B cell (primary cell): ENCODE data around the gene ATP6V1G2. TPM values are rescaled to one million over a fixed set of nuclear protein-coding genes. Genes with fewer than 3 reads are reported as not detected.

Experiments used
- ATAC-seq: fragments of 200-7000 bp; cut with Tn5 transposase; one replicate; pipeline ENCODE4 v1.10.0; 2021; ENCODE audit warnings: low read depth, mild to moderate bottlenecking, moderate number of reproducible peaks, moderate library complexity
- CTCF ChIA-PET: fragments of 350-600 bp; sonication (Branson Sonifier 250); formaldehyde crosslinking; loops from one replicate; lab custom pipeline; 2021; ENCODE audit warnings: antibody characterized with exemption, inconsistent platforms; lab: Charles Lee
- POLR2A ChIA-PET: fragments of 350-600 bp; sonication (Branson Sonifier 250); formaldehyde crosslinking; loops from one replicate; lab custom pipeline; 2021; ENCODE audit warnings: antibody characterized with exemption; lab: Charles Lee
- DNase-seq: peaks from one replicate; pipeline ENCODE4 v3.0.0; 2013
- H2AFZ ChIP-seq: 2 replicates; pipeline ENCODE4 v1.6.1; 2012; ENCODE audit warnings: mild to moderate bottlenecking, low read depth, low read length; ENCODE audit not compliant: insufficient read depth, poor library complexity, severe bottlenecking
- H3K27ac ChIP-seq, 2 donors: 1 replicate in 1 of 2; 2 replicates in 1 of 2; pipeline ENCODE4 v1.5.1; 2012 to 2013; ENCODE audit warnings: low read length in 2 of 2, mild to moderate bottlenecking in 2 of 2, moderate library complexity in 1 of 2
- H3K27me3 ChIP-seq, 4 experiments: fragments of 200-600 bp in 1 of 4; sonication (generic) in 1 of 4; replicated peaks in 1 of 4; 1 replicate in 2 of 4; 2 replicates in 2 of 4; pipeline versions ENCODE4 v1.6.1 to v1.7.0; 2013 to 2016; ENCODE audit warnings: low read length in 3 of 4, mild to moderate bottlenecking in 2 of 4, mixed read lengths in 1 of 4, moderate library complexity in 1 of 4; ENCODE audit not compliant: insufficient read depth in 4 of 4, control insufficient read depth in 3 of 4; ENCODE audit errors: control extremely low read depth in 1 of 4
- H3K36me3 ChIP-seq, 2 experiments: replicated peaks in 1 of 2; 1 replicate in 1 of 2; 2 replicates in 1 of 2; pipeline versions ENCODE4 v1.6.1 to v1.7.1; 2013; ENCODE audit warnings: low read length in 1 of 2; ENCODE audit not compliant: insufficient read depth in 2 of 2, control insufficient read depth in 1 of 2; ENCODE audit errors: control extremely low read depth in 1 of 2, extremely low read depth in 1 of 2
- H3K4me1 ChIP-seq, 2 donors: fragments of 200-600 bp in 1 of 2; sonication (generic) in 1 of 2; 1 replicate in 1 of 2; 2 replicates in 1 of 2; pipeline versions ENCODE4 v1.5.1 to v1.6.1; 2013 to 2017; ENCODE audit warnings: low read length in 2 of 2; ENCODE audit not compliant: control insufficient read depth in 2 of 2, insufficient read depth in 2 of 2
- H3K4me2 ChIP-seq: replicated peaks from 2 replicates; pipeline ENCODE3; 2012; ENCODE audit warnings: mild to moderate bottlenecking, low read depth, low read length; ENCODE audit not compliant: poor library complexity, severe bottlenecking
- H3K4me3 ChIP-seq, 5 experiments: fragments of 200-600 bp in 1 of 5; sonication (generic) in 1 of 5; 1 replicate in 3 of 5; 2 replicates in 2 of 5; pipeline versions ENCODE4 v1.5.1 to v1.7.0; 2011 to 2016; ENCODE audit warnings: low read length in 4 of 5, mild to moderate bottlenecking in 4 of 5, low read depth in 2 of 5, control low read depth in 1 of 5, moderate library complexity in 1 of 5; ENCODE audit not compliant: insufficient read depth in 1 of 5; ENCODE audit errors: control extremely low read depth in 1 of 5, extremely low read depth in 1 of 5
- H3K79me2 ChIP-seq: fragments of 200-600 bp; sonication (generic); one replicate; pipeline ENCODE4 v1.6.0; 2016; ENCODE audit warnings: low read length; ENCODE audit not compliant: control insufficient read depth, insufficient read depth
- H3K9ac ChIP-seq: fragments of 200-600 bp; sonication (generic); 2 replicates; pipeline ENCODE4 v1.6.1; 2017; ENCODE audit warnings: mild to moderate bottlenecking, low read length, moderate library complexity
- H3K9me3 ChIP-seq, 3 donors: one replicate each; pipeline versions ENCODE4 v1.6.1 to v1.7.1; 2013; ENCODE audit warnings: low read length in 2 of 3; ENCODE audit not compliant: control insufficient read depth in 2 of 3, insufficient read depth in 1 of 3; ENCODE audit errors: control extremely low read depth in 1 of 3
- H4K20me1 ChIP-seq: 2 replicates; pipeline ENCODE4 v1.6.0; 2012; ENCODE audit warnings: mild to moderate bottlenecking, low read length; ENCODE audit not compliant: insufficient read depth, control insufficient read depth, poor library complexity, severe bottlenecking
- H3K27ac Mint-ChIP-seq: one replicate; pipeline ENCODE4 v1.8.0; 2021; ENCODE audit warnings: mixed read lengths
- H3K27me3 Mint-ChIP-seq: one replicate; pipeline ENCODE4 v1.8.0; 2021; ENCODE audit warnings: mixed read lengths
- H3K4me1 Mint-ChIP-seq: one replicate; pipeline ENCODE4 v1.8.0; 2021; ENCODE audit warnings: mixed read lengths
- H3K4me3 Mint-ChIP-seq: one replicate; pipeline ENCODE4 v1.8.0; 2021; ENCODE audit warnings: mixed read lengths
- H3K9me3 Mint-ChIP-seq: one replicate; pipeline ENCODE4 v1.8.0; 2022; ENCODE audit warnings: mixed read lengths; ENCODE audit not compliant: insufficient read depth
- CTCF ChIP-seq: fragments of 200-600 bp; IDR thresholded peaks from one replicate; pipeline ENCODE4 v1.8.0; 2022; ENCODE audit warnings: antibody characterized with exemption, mild to moderate bottlenecking
- EZH2 ChIP-seq: IDR thresholded peaks from 2 replicates; pipeline ENCODE4 v1.6.1; 2012; ENCODE audit warnings: borderline replicate concordance, low read depth, mild to moderate bottlenecking, moderate library complexity, low read length; ENCODE audit not compliant: insufficient read depth, poor library complexity, severe bottlenecking
- WGBS: methylation state at CpG from one replicate; pipeline ENCODE4 v1.1.5; 2013; ENCODE audit warnings: missing lambda C conversion rate; ENCODE audit not compliant: insufficient coverage; 5-methylcytosine and 5-hydroxymethylcytosine counted together
- intact Hi-C: fragments of 100-400 bp; cut with micrococcal nuclease; formaldehyde crosslinking; loops from one replicate; pipeline ENCODE4 v1.10.0; 2022
- polyA plus RNA-seq: library from polyadenylated mRNA; depleted of rRNA; stranded (reverse); fragments of >200 nt; gene quantifications from 2 replicates; pipeline ENCODE4 v1.2.3, GENCODE V29; 2012
- total RNA-seq, 2 donors: library from RNA; stranded (reverse); fragments of 120-200 nt in 1 of 2; gene quantifications; 1 replicate in 1 of 2; 2 replicates in 1 of 2; pipeline versions ENCODE4 v1.2.3 to v1.2.4, GENCODE V29; 2013 to 2022

ATP6V1G2 gene
- total and polyA plus RNA-seq, 2 donors (not counting 1 experiment from before 2014, with no cell fraction given) = 3.3 to 4.5 TPM

GRCh38 chr6:31575952-31576685 lies 29.7 kb upstream of the ATP6V1G2 start:
- Mint-ChIP-seq H3K4me3 (peak overlapping the region; percentile 89), H3K27me3 (no peaks in the 10 kb centered on the region), H3K27ac (peak overlapping the region; percentile 93), H3K9me3 (no peaks in the 10 kb centered on the region), H3K4me1 (peaks cover 91% of the 10 kb centered on the region)
- H3K9ac ChIP-seq = peak overlapping the region; percentile 74
- H3K36me3 ChIP-seq = peaks cover 2 to 35% of the 10 kb centered on the region in 2 experiments
- DNase-seq = peak; percentile 71
- peaks cover 26% of the 10 kb centered on the region for H4K20me1 ChIP-seq
- no peaks in the 10 kb centered on the region for H3K27me3 ChIP-seq
- peak overlapping the region; percentile 74 to 87 (median 77) for H3K4me3 ChIP-seq
- ChIA-PET POLR2A (interaction anchor here (0.5 to 42.6 kb wide), 7 partner anchors 9 to 1060 kb away, joined by 3 to 1450 read pairs (median 7); partner anchors contain the start of genes ATP6V1G2, LST1, LTA and LTB), CTCF (interaction anchor here (0.7 to 35.3 kb wide), 9 partner anchors 7 to 354 kb away, joined by 3 to 2241 read pairs (median 8); partner anchors contain the start of genes ATP6V1G2, LST1, LTA and LTB)
- TF ChIP-seq CTCF (no peak), EZH2 (no peak)
- peaks cover 74 to 95% of the 10 kb centered on the region in 2 donors for H3K4me1 ChIP-seq
- H3K79me2 ChIP-seq = peaks cover 93% of the 10 kb centered on the region
- intact Hi-C loops = loop anchor here (1.0 kb wide), 1 partner anchor 8 kb away; no protein-coding TSS in a partner anchor
- peak overlapping the region; percentile 36 for H2AFZ ChIP-seq
- H3K27ac ChIP-seq = peak overlapping the region; percentile 77 to 89
- peak; percentile 9 for ATAC-seq
- 40% methylated on average over 5 of the region's 8 CpGs for WGBS
- peak overlapping the region; percentile 88 for H3K4me2 ChIP-seq
- no peaks in the 10 kb centered on the region for H3K9me3 ChIP-seq
